ENCODE measurements around the gene ZNG1F.
"Not testable (repeated sequence)": the region's sequence is repeated elsewhere in the genome, so short reads cannot be mapped to it uniquely, and the experiment has no call there.

Gene ZNG1F

GRCh38 chr9:41086215-41086614 is 102.9 kb downstream of the ZNG1F start:
- in situ Hi-C loops (cut with MboI; ENCODE audit: low sequenced_read_pairs); H3K9me3 ChIP-seq; DNase-seq (ENCODE audit: low spot score in 2 of 2); H3K4me3 ChIP-seq; H3K36me3 ChIP-seq (replicated peaks); H3K27me3 ChIP-seq (ENCODE audit: low read depth); H3K4me1 ChIP-seq: not testable (repeated sequence)

GRCh38 chr9:41082358-41082757 is 106.8 kb downstream of the ZNG1F start:
- H3K4me3 ChIP-seq; in situ Hi-C loops (cut with MboI; ENCODE audit: low sequenced_read_pairs); DNase-seq (ENCODE audit: low spot score in 2 of 2); H3K36me3 ChIP-seq (replicated peaks); H3K27me3 ChIP-seq (ENCODE audit: low read depth); H3K9me3 ChIP-seq; H3K4me1 ChIP-seq: not testable (repeated sequence)
